HepG2 (cell line): Measurements from ENCODE around the gene RPS6KA5.

Experiments
- ELK4 ChIP-seq: sonication (generic); formaldehyde crosslinking; IDR thresholded peaks from 2 replicates; pipeline ENCODE4 v1.9.0; 2021; ENCODE audit warnings: missing genetic modification reagents, borderline replicate concordance
- EZH2 ChIP-seq: conservative IDR thresholded peaks from 2 replicates; pipeline ENCODE4 v1.6.1; 2012; ENCODE audit warnings: mild to moderate bottlenecking, low read depth, low read length, moderate library complexity
- GTF3A ChIP-seq: sonication (generic); formaldehyde crosslinking; conservative IDR thresholded peaks from 2 replicates; pipeline ENCODE4 v1.4.0; 2020; ENCODE audit warnings: mild to moderate bottlenecking, missing genetic modification reagents
- HMG20B ChIP-seq: conservative IDR thresholded peaks from 2 replicates; pipeline ENCODE4 v1.6.1; 2016; ENCODE audit warnings: missing genetic modification reagents, missing compliant biosample characterization
- MAFK ChIP-seq, 2 experiments: IDR thresholded peaks in 1 of 2; conservative IDR thresholded peaks in 1 of 2; 2 replicates each; pipeline ENCODE4 v1.6.1; 2011; ENCODE audit warnings: improper control_type of control experiment in 2 of 2, low read length in 2 of 2
- NAIF1 ChIP-seq: sonication (generic); formaldehyde crosslinking; IDR thresholded peaks from 2 replicates; pipeline ENCODE4 v1.5.0; 2020; ENCODE audit warnings: mild to moderate bottlenecking, missing genetic modification reagents, borderline replicate concordance
- NR2F2 ChIP-seq: IDR thresholded peaks from 2 replicates; pipeline ENCODE4 v1.6.1; 2012; ENCODE audit warnings: low read depth, inconsistent platforms, borderline replicate concordance
- SIX1 ChIP-seq: sonication (generic); formaldehyde crosslinking; IDR thresholded peaks from 2 replicates; pipeline ENCODE4 v1.4.0; 2020; ENCODE audit warnings: missing genetic modification reagents, borderline replicate concordance
- SMAD3 ChIP-seq: sonication (generic); formaldehyde crosslinking; IDR thresholded peaks from 2 replicates; pipeline ENCODE4 v1.4.0; 2020; ENCODE audit warnings: missing genetic modification reagents
- SMC3 ChIP-seq: IDR thresholded peaks from 2 replicates; pipeline ENCODE4 v1.6.1; 2011; ENCODE audit warnings: low read length, improper control_type of control experiment
- ZNF24 ChIP-seq: fragments of 450-650 bp; IDR thresholded peaks from 2 replicates; pipeline ENCODE4 v1.6.1; 2017; ENCODE audit warnings: antibody characterized with exemption, mild to moderate bottlenecking
- ZNF34 ChIP-seq: sonication (generic); formaldehyde crosslinking; IDR thresholded peaks from 2 replicates; pipeline ENCODE4 v1.4.0; 2020; ENCODE audit warnings: mild to moderate bottlenecking, missing genetic modification reagents, borderline replicate concordance
- TF ChIP-seq, protein P1 (sequence below): sonication (generic); formaldehyde crosslinking; IDR thresholded peaks from 2 replicates; pipeline ENCODE4 v1.5.0; 2020; ENCODE audit warnings: mild to moderate bottlenecking, missing genetic modification reagents, moderate library complexity
- TF ChIP-seq, protein P2 (sequence below): sonication (generic); formaldehyde crosslinking; IDR thresholded peaks from 2 replicates; pipeline ENCODE4 v1.4.0; 2020; ENCODE audit warnings: missing genetic modification reagents

DNA sequence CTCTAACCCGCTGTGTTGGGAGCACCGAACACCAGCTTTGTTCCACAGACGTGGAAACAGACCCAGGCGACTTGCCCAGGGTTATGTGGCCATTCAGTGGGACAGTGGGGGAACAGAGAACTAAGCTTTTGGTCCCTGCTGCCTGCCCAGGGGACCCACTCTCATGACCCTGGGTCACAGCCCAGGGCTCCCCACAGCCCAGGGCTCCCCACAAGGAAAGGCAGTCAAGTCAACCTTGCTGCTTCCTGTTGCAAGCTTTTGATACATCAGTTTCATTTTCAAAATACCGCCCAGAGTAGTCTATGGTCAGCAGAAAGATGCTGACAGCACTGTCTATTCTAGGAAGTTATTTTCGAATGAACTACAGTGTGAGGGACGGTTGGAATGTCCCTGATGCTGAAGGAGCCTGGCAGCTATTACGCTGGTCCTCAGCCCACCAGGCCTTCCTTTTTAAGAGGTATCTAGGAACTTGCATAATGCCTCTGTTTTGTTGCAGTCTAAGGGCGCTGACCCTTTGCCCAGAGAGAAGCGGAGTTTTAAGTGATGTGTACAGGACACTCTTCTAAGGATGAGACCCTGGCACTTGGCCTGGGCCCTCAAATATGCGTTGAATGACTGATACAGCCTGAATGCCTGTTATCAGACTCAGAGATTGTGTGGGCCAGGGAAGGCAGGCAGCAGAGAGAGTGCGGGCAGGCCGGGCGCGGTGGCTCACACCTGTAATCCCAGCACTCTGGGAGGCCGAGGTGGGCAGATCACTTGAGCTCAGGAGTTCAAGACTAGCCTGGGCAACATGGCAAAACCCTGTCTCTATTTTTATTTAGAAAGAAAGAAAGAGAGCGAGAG is 231.6 kb downstream of the RPS6KA5 start:
- TF ChIP-seq SMC3 (no peak), SMAD3 (CRISPR knock-in tag) (no peak), SIX1 (CRISPR knock-in tag) (no peak), ELK4 (CRISPR knock-in tag) (no peak), ZNF34 (no peak), NR2F2 (no peak), EZH2 (no peak), NAIF1 (CRISPR knock-in tag) (no peak), GTF3A (no peak), ZNF24 (no peak), HMG20B (CRISPR knock-in tag) (no peak), MAFK (conservative IDR thresholded peaks at IDR 0.05 in 1 of 2, IDR thresholded peaks at IDR 0.05 in 1 of 2; ENCODE audit: low read length in 2 of 2) (no peak)
- TF ChIP-seq, protein P1, sequence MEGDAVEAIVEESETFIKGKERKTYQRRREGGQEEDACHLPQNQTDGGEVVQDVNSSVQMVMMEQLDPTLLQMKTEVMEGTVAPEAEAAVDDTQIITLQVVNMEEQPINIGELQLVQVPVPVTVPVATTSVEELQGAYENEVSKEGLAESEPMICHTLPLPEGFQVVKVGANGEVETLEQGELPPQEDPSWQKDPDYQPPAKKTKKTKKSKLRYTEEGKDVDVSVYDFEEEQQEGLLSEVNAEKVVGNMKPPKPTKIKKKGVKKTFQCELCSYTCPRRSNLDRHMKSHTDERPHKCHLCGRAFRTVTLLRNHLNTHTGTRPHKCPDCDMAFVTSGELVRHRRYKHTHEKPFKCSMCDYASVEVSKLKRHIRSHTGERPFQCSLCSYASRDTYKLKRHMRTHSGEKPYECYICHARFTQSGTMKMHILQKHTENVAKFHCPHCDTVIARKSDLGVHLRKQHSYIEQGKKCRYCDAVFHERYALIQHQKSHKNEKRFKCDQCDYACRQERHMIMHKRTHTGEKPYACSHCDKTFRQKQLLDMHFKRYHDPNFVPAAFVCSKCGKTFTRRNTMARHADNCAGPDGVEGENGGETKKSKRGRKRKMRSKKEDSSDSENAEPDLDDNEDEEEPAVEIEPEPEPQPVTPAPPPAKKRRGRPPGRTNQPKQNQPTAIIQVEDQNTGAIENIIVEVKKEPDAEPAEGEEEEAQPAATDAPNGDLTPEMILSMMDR (CRISPR knock-in tag) = no peak
- TF ChIP-seq, protein P2, sequence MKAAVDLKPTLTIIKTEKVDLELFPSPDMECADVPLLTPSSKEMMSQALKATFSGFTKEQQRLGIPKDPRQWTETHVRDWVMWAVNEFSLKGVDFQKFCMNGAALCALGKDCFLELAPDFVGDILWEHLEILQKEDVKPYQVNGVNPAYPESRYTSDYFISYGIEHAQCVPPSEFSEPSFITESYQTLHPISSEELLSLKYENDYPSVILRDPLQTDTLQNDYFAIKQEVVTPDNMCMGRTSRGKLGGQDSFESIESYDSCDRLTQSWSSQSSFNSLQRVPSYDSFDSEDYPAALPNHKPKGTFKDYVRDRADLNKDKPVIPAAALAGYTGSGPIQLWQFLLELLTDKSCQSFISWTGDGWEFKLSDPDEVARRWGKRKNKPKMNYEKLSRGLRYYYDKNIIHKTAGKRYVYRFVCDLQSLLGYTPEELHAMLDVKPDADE (CRISPR knock-in tag) = no peak
